T-helper 2 cell (primary cell): Measurements from ENCODE around the gene HMGCL.
"Not testable (repeated sequence)": the region's sequence is repeated elsewhere in the genome, so short reads cannot be mapped to it uniquely, and the experiment has no call there.

Source experiments
- DNase-seq, 5 experiments: peaks; one replicate each; pipeline versions ENCODE4 v3.0.0 to v3.0.0-alpha.2; 2012 to 2022
- total RNA-seq, 2 donors: gene quantifications; one replicate each; lab custom pipeline; 2026; lab: John Stamatoyannopoulos, UW

Gene HMGCL
- total RNA-seq: 3.7 to 13.2 reads per million in 2 donors

- DNase-seq: peak; percentile 73 to 94 (median 78)
These were observed at the start of gene HMGCL for GRCh38 chr1:23825076-23825761. Gene HMGCL (minus strand): TSS chr1:23825429. CDS start chr1:23825415, 14 bp downstream.

GRCh38 chr1:23872421-23872820 is 47.2 kb upstream of the HMGCL start:
- DNase-seq: no peak

- DNase-seq: no peak
These were observed 43.8 kb upstream of the HMGCL start for GRCh38 chr1:23869051-23869450.

- no peak for DNase-seq
These were observed 43.4 kb upstream of the HMGCL start for GRCh38 chr1:23868557-23869016.

GRCh38 chr1:23867895-23868556 is 42.8 kb upstream of the HMGCL start, which contains the start of gene FUCA1:
Gene FUCA1 (minus strand): TSS chr1:23868290. CDS start chr1:23868286, 4 bp downstream.
- DNase-seq: peak; percentile 90 to 94 (median 93)

- no peak for DNase-seq
These were observed 42.3 kb upstream of the HMGCL start for GRCh38 chr1:23867542-23867894.

GRCh38 chr1:23865543-23865930 is 40.3 kb upstream of the HMGCL start:
- no peak for DNase-seq

- no peak for DNase-seq
These were observed 39.7 kb upstream of the HMGCL start for GRCh38 chr1:23864801-23865542.

- no peak for DNase-seq
These were observed 37.4 kb upstream of the HMGCL start for GRCh38 chr1:23862640-23863039.

GRCh38 chr1:23854568-23854967 is 29.3 kb upstream of the HMGCL start:
- DNase-seq: peak in 1 of 5 experiments; percentile 42

GRCh38 chr1:23853124-23853523 is 27.9 kb upstream of the HMGCL start:
- DNase-seq: not testable (repeated sequence)

- DNase-seq: not testable (repeated sequence)
These were observed 26.2 kb upstream of the HMGCL start for GRCh38 chr1:23851406-23851805.

- DNase-seq: no peak
These were observed 23.7 kb upstream of the HMGCL start for GRCh38 chr1:23848673-23849616.

GRCh38 chr1:23847482-23848095 is 22.4 kb upstream of the HMGCL start:
- DNase-seq: not testable (repeated sequence)

- no peak for DNase-seq
These were observed 19.9 kb upstream of the HMGCL start for GRCh38 chr1:23845163-23845562.

GRCh38 chr1:23843644-23844043 is 18.4 kb upstream of the HMGCL start:
- no peak for DNase-seq

GRCh38 chr1:23838401-23838866 is 13.2 kb upstream of the HMGCL start:
- DNase-seq: peak; percentile 55 to 85 (median 69)

- peak in 1 of 5 experiments; percentile 11 for DNase-seq
These were observed 12.7 kb upstream of the HMGCL start for GRCh38 chr1:23837908-23838307.

- peak in 1 of 5 experiments; percentile 14 for DNase-seq
These were observed 10.8 kb upstream of the HMGCL start for GRCh38 chr1:23836037-23836436.

- DNase-seq: not testable (repeated sequence)
These were observed 8.9 kb upstream of the HMGCL start for GRCh38 chr1:23834156-23834555.

GRCh38 chr1:23827717-23828116 is 2.5 kb upstream of the HMGCL start:
- DNase-seq: no peak
